Measurements from ENCODE around the gene NT5DC4.

- TF ChIP-seq CTCF (IDR thresholded peaks at IDR 0.05; ENCODE audit: low read length) (no peak), EZH2phosphoT487 (IDR thresholded peaks at IDR 0.05; ENCODE audit: low read length) (no peak)
Measured at GRCh38 chr2:112772322-112772721, 51.5 kb downstream of the NT5DC4 start.

All from MM.1S (cell line).